Neural cell (in vitro differentiated cells): ENCODE results near the gene PAPPA2. TPM values are rescaled to one million over a fixed set of nuclear protein-coding genes. Genes with fewer than 3 reads are reported as not detected.

Experiments used
- H2AFZ ChIP-seq: fragments of 200-600, 300-800 bp; sonication (generic), shearing (Covaris generic); 2 replicates; pipeline ENCODE4 v1.6.0; 2014; ENCODE audit warnings: low read depth, mild to moderate bottlenecking, antibody characterized with exemption, low read length, moderate library complexity
- H3F3A ChIP-seq: fragments of 200-600 bp; shearing (Covaris generic); 2 replicates; pipeline ENCODE4 v1.6.1; 2016; ENCODE audit warnings: mild to moderate bottlenecking, moderate library complexity, mixed read lengths, antibody characterized with exemption, low read length; ENCODE audit not compliant: insufficient read depth, poor library complexity, severe bottlenecking
- H3K27ac ChIP-seq: fragments of 200-600, 300-800 bp; sonication (generic), shearing (Covaris generic); 2 replicates; pipeline ENCODE4 v1.5.1; 2014; ENCODE audit warnings: mild to moderate bottlenecking, low read length, moderate library complexity
- H3K27me3 ChIP-seq: fragments of 300-800, 200-600 bp; sonication (generic), shearing (Covaris generic); 2 replicates; pipeline ENCODE4 v1.6.0; 2014; ENCODE audit warnings: mild to moderate bottlenecking, low read depth, low read length, moderate library complexity; ENCODE audit not compliant: insufficient read depth
- H3K36me3 ChIP-seq: fragments of 300-800, 200-600 bp; sonication (generic), shearing (Covaris generic); 2 replicates; pipeline ENCODE4 v1.5.1; 2014; ENCODE audit warnings: mild to moderate bottlenecking, antibody characterized with exemption, low read length, moderate library complexity; ENCODE audit not compliant: insufficient read depth
- H3K4me2 ChIP-seq: fragments of 300-800, 200-600 bp; sonication (generic), shearing (Covaris generic); 2 replicates; pipeline ENCODE4 v1.6.0; 2014; ENCODE audit warnings: mild to moderate bottlenecking, low read length
- H3K4me3 ChIP-seq: fragments of 300-800, 200-600 bp; sonication (generic), shearing (Covaris generic); 2 replicates; pipeline ENCODE4 v1.5.1; 2014; ENCODE audit warnings: mild to moderate bottlenecking, low read length, moderate library complexity
- H3K79me2 ChIP-seq: fragments of 200-600 bp; shearing (Covaris generic); replicated peaks from 2 replicates; pipeline ENCODE4 v1.6.0; 2014; ENCODE audit warnings: mild to moderate bottlenecking, low read length, moderate library complexity; ENCODE audit not compliant: insufficient read depth
- H3K9ac ChIP-seq: fragments of 300-800, 200-600 bp; sonication (generic), shearing (Covaris generic); 2 replicates; pipeline ENCODE4 v1.6.1; 2016; ENCODE audit warnings: mild to moderate bottlenecking, low read length, mixed read lengths
- H3K9me2 ChIP-seq: fragments of 200-600 bp; shearing (Covaris generic); 2 replicates; pipeline ENCODE4 v1.6.1; 2016; ENCODE audit warnings: mild to moderate bottlenecking, low read length, mixed read lengths; ENCODE audit not compliant: insufficient read depth
- H3K9me3 ChIP-seq: fragments of 200-600, 300-800 bp; sonication (generic), shearing (Covaris generic); 2 replicates; pipeline ENCODE4 v1.6.1; 2016; ENCODE audit warnings: mild to moderate bottlenecking, mixed run types, low read length, moderate library complexity, mixed read lengths
- H4K20me1 ChIP-seq: fragments of 200-600 bp; shearing (Covaris generic); 2 replicates; pipeline ENCODE4 v1.6.1; 2016; ENCODE audit warnings: mild to moderate bottlenecking, mixed run types; ENCODE audit not compliant: insufficient read depth
- CTCF ChIP-seq: fragments of 450-650 bp; IDR thresholded peaks from 2 replicates; pipeline ENCODE4 v1.5.1; 2014; ENCODE audit warnings: antibody characterized with exemption, mild to moderate bottlenecking, moderate library complexity; ENCODE audit not compliant: poor library complexity, severe bottlenecking
- EP300 ChIP-seq: fragments of 450-650 bp; conservative IDR thresholded peaks from 2 replicates; pipeline ENCODE4 v1.6.1; 2014; ENCODE audit warnings: antibody characterized with exemption, mild to moderate bottlenecking, moderate library complexity; ENCODE audit not compliant: poor library complexity, severe bottlenecking
- EZH2 ChIP-seq: fragments of 200-600, 300-800 bp; shearing (Covaris generic), sonication (generic); IDR thresholded peaks from 2 replicates; pipeline ENCODE4 v1.6.1; 2014; ENCODE audit warnings: antibody characterized with exemption, low read length, borderline replicate concordance, mild to moderate bottlenecking; ENCODE audit not compliant: insufficient read depth, poor library complexity, severe bottlenecking
- MXI1 ChIP-seq: fragments of 450-650 bp; conservative IDR thresholded peaks from 2 replicates; pipeline ENCODE4 v1.6.1; 2014; ENCODE audit warnings: antibody characterized with exemption, mild to moderate bottlenecking; ENCODE audit not compliant: poor library complexity, severe bottlenecking
- POLR2AphosphoS5 ChIP-seq: IDR thresholded peaks from 2 replicates; pipeline ENCODE4 v1.6.1; 2012
- RAD21 ChIP-seq: fragments of 450-650 bp; conservative IDR thresholded peaks from 2 replicates; pipeline ENCODE4 v1.6.1; 2014; ENCODE audit warnings: antibody characterized with exemption, mild to moderate bottlenecking, moderate library complexity
- REST ChIP-seq: IDR thresholded peaks from 2 replicates; pipeline ENCODE4 v1.6.1; 2012; ENCODE audit warnings: borderline replicate concordance
- SMC3 ChIP-seq: fragments of 450-650 bp; conservative IDR thresholded peaks from 2 replicates; pipeline ENCODE4 v1.6.1; 2014; ENCODE audit warnings: antibody characterized with exemption, mild to moderate bottlenecking, moderate library complexity; ENCODE audit not compliant: poor library complexity
- TAF1 ChIP-seq: IDR thresholded peaks from 2 replicates; pipeline ENCODE4 v1.6.1; 2012; ENCODE audit warnings: low read depth
- polyA plus RNA-seq: library from polyadenylated mRNA; depleted of rRNA; stranded (reverse); fragments of >200 nt; gene quantifications from 2 replicates; pipeline ENCODE4 v1.2.3, GENCODE V29; 2014

The PAPPA2 gene
- polyA plus RNA-seq, 1 donor from 2014 or later, result 0.59 TPM

GRCh38 chr1:176864211-176864610 is 401.2 kb downstream of the PAPPA2 start:
- H3K27ac ChIP-seq, result no peak overlapping the region
- H2AFZ ChIP-seq, result no peak overlapping the region
- no peak overlapping the region for H3K9ac ChIP-seq

GRCh38 chr1:176866011-176866714 is 403.2 kb downstream of the PAPPA2 start:
- Histone ChIP-seq H3K27me3 (no peaks in the 10 kb centered on the region), H3K79me2 (no peaks in the 10 kb centered on the region), H3K9ac (no peak overlapping the region), H4K20me1 (no peaks in the 10 kb centered on the region), H3K4me2 (no peak overlapping the region), H2AFZ (no peak overlapping the region), H3K27ac (no peak overlapping the region), H3K4me3 (no peak overlapping the region), H3K36me3 (peaks cover 21% of the 10 kb centered on the region), H3K9me3 (no peaks in the 10 kb centered on the region), H3K9me2 (no peaks in the 10 kb centered on the region), H3F3A (no peaks in the 10 kb centered on the region)
- TF ChIP-seq EP300 (no peak), REST (no peak), TAF1 (no peak), RAD21 (no peak), EZH2 (no peak), POLR2AphosphoS5 (no peak), MXI1 (no peak), SMC3 (no peak), CTCF (no peak)

More at GRCh38 chr1:176864211-176864610, 401.2 kb downstream of the PAPPA2 start:
- H4K20me1 ChIP-seq, result no peaks in the 10 kb centered on the region
- H3K79me2 ChIP-seq, result no peaks in the 10 kb centered on the region
- no peaks in the 10 kb centered on the region for H3F3A ChIP-seq
- H3K36me3 ChIP-seq, result peaks cover 18% of the 10 kb centered on the region
- no peak for TF ChIP-seq REST
- TF ChIP-seq EZH2, result no peak
- TF ChIP-seq TAF1, result no peak
- no peak overlapping the region for H3K4me3 ChIP-seq
- no peaks in the 10 kb centered on the region for H3K9me2 ChIP-seq
- no peaks in the 10 kb centered on the region for H3K27me3 ChIP-seq
- no peaks in the 10 kb centered on the region for H3K9me3 ChIP-seq
- H3K4me2 ChIP-seq, result no peak overlapping the region
